ENCODE results near the gene PIGU. TPM values are rescaled to one million over a fixed set of nuclear protein-coding genes. Genes with fewer than 3 reads are reported as not detected.

PIGU gene
- total and polyA plus RNA-seq, 8 donors = 4.1 to 20.4 (median 7.9) TPM

DNA sequence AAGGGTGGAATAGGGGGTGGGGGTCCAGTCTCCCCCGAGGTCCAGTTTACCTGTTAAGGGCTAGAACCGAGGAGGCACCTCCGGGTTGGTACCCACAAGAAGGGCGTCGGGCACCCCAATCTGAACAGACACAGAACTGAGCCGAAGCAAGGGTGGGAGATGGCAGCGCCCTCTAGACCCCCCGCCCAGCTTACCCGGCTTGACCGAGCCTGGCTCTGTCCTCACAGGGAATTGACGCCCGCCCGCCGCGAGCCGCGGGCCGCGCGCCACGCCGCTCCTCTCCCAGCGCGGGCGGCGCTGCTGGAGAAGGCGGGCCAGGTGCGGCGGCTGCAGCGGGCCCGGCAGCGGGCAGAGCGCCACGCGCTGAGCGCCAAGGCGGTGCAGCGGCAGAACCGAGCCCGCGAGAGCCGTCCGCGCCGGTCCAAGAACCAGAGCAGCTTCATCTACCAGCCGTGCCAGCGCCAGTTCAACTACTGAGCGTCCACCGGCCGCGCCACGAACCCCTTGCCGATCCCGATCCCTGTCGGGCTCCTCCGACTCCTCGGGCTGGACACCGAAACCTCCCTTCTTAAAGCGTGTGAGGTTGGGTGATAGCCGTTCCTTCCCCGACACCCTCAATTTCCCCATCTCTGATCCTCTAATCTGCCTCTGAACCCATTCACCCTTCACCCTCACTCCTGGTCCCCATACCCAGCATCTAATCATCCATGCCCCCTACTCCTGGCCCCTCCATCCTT, 33.1 kb upstream of the PIGU start:
- TF ChIP-seq, protein P1, sequence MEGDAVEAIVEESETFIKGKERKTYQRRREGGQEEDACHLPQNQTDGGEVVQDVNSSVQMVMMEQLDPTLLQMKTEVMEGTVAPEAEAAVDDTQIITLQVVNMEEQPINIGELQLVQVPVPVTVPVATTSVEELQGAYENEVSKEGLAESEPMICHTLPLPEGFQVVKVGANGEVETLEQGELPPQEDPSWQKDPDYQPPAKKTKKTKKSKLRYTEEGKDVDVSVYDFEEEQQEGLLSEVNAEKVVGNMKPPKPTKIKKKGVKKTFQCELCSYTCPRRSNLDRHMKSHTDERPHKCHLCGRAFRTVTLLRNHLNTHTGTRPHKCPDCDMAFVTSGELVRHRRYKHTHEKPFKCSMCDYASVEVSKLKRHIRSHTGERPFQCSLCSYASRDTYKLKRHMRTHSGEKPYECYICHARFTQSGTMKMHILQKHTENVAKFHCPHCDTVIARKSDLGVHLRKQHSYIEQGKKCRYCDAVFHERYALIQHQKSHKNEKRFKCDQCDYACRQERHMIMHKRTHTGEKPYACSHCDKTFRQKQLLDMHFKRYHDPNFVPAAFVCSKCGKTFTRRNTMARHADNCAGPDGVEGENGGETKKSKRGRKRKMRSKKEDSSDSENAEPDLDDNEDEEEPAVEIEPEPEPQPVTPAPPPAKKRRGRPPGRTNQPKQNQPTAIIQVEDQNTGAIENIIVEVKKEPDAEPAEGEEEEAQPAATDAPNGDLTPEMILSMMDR (IDR thresholded peaks at IDR 0.05) = no peak
- peaks cover 0 to 4% (median 0%) of the 10 kb centered on the region in 3 donors for H3K36me3 ChIP-seq
- peaks cover 0 to 8% (median 0%) of the 10 kb centered on the region in 3 donors for H3K4me1 ChIP-seq
- intact Hi-C loops (cut with DNase I) = loop anchor here in 1 of 3 donors (10.0 kb wide), 1 partner anchor 165 kb away; no protein-coding TSS in a partner anchor
- WGBS, 2 donors = 2 to 3% methylated on average over 51 to 61 of the region's 61 CpGs
- H3K9me3 ChIP-seq = no peaks in the 10 kb centered on the region
- ATAC-seq (peak; percentile 70 to 84 (median 77)), DNase-seq (peak; percentile 64 to 87 (median 80)), FAIRE-seq (no peak)
- no peaks in the 10 kb centered on the region for H3K27me3 ChIP-seq
- H3K27ac ChIP-seq = peak overlapping the region; percentile 68 to 81 (median 75)
- peak overlapping the region; percentile 27 to 79 (median 60) for H3K4me3 ChIP-seq

DNA sequence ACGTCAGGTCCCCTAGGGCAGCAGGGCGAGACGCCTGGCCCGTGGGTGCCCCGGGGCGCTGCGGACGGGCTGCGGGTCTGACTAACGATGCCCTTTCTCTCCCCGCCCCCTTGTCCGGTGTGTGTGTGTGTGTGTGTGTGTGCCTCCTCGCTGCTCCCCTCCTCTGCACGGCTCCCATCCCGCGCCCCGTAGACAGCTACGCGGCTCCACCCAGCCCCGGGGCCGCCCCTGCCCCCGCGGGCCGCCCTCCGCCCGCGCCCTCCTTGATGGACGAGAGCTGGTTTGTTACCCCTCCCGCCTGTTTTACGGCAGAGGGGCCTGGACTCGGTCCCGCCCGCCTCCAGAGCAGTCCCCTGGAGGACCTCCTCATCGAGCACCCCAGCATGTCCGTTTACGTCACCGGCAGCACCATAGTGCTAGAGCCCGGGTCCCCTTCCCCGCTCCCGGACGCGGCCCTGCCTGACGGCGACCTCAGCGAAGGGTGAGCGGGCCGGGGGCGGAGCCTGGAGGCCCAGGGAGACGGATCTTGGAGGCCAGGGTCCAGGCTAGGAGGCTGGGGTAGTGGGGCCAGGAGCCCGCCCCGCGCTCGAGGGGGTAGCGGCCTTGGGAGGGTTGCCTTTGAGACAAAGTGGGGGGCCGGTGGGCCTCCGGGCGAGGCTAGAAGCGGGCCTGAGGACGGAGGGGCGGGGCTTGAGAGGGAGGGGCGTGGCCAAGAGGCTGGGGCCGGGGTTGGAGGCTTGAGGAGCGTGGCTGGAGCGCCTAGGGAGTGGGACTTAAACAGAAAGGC, 32.3 kb upstream of the PIGU start:
- DNase-seq = peak; percentile 73 to 90 (median 88)
- Histone ChIP-seq H3K36me3 (peaks cover 0 to under 1% (median 0%) of the 10 kb centered on the region in 3 donors), H3K4me3 (peak overlapping the region; percentile 27 to 79 (median 60)), H3K27ac (peak overlapping the region; percentile 68 to 81 (median 75)), H3K4me1 (peaks cover 0 to 11% (median 0%) of the 10 kb centered on the region in 3 donors), H3K9me3 (no peaks in the 10 kb centered on the region), H3K27me3 (no peaks in the 10 kb centered on the region)
- FAIRE-seq = no peak
- peak; percentile 78 to 86 (median 82) for ATAC-seq
- WGBS, 2 donors = 1 to 2% methylated on average over 44 to 64 of the region's 64 CpGs
- intact Hi-C loops (cut with DNase I) = loop anchor here in 1 of 3 donors (10.0 kb wide), 1 partner anchor 164 kb away; no protein-coding TSS in a partner anchor
- TF ChIP-seq, protein P1 (IDR thresholded peaks at IDR 0.05) = no peak

DNA sequence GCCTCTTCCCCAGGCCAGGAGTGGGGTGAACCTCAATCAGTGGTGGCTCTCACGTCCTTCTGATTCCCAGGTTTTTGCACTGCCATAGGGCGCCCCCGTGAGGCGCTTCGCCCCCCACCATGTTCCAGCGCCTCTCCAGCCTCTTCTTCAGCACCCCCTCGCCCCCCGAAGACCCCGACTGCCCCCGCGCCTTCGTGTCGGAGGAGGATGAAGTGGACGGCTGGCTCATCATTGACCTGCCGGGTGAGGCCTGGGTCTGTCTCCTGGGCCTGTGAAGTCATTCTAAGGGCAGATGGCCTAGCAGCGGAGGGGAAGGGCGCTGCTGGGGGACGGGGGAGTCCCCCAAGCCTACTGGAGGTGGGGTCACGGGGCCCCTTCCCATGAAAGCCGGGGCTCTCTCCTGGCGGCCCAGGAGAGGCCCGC, 31.7 kb upstream of the PIGU start:
- TF ChIP-seq, protein P1 (IDR thresholded peaks at IDR 0.05) = peak in 2 of 4 donors; percentile 20 to 24
- no peaks in the 10 kb centered on the region for H3K36me3 ChIP-seq
- H3K4me3 ChIP-seq = peak overlapping the region; percentile 15 to 79 (median 60)
- H3K27me3 ChIP-seq = no peaks in the 10 kb centered on the region
- peaks cover 0 to 11% (median 0%) of the 10 kb centered on the region in 3 donors for H3K4me1 ChIP-seq
- DNase-seq (peak in 5 of 6 donors; percentile 23 to 81 (median 49)), FAIRE-seq (no peak), ATAC-seq (peak in 1 of 4 donors; percentile 16)
- 23 to 31% methylated on average over 22 of the region's 22 CpGs for WGBS, 2 donors
- intact Hi-C loops (cut with DNase I) = loop anchor here in 1 of 3 donors (10.0 kb wide), 1 partner anchor 164 kb away; no protein-coding TSS in a partner anchor
- H3K9me3 ChIP-seq = no peaks in the 10 kb centered on the region
- peak overlapping the region in 3 of 4 donors; percentile 68 to 81 (median 80) for H3K27ac ChIP-seq

DNA sequence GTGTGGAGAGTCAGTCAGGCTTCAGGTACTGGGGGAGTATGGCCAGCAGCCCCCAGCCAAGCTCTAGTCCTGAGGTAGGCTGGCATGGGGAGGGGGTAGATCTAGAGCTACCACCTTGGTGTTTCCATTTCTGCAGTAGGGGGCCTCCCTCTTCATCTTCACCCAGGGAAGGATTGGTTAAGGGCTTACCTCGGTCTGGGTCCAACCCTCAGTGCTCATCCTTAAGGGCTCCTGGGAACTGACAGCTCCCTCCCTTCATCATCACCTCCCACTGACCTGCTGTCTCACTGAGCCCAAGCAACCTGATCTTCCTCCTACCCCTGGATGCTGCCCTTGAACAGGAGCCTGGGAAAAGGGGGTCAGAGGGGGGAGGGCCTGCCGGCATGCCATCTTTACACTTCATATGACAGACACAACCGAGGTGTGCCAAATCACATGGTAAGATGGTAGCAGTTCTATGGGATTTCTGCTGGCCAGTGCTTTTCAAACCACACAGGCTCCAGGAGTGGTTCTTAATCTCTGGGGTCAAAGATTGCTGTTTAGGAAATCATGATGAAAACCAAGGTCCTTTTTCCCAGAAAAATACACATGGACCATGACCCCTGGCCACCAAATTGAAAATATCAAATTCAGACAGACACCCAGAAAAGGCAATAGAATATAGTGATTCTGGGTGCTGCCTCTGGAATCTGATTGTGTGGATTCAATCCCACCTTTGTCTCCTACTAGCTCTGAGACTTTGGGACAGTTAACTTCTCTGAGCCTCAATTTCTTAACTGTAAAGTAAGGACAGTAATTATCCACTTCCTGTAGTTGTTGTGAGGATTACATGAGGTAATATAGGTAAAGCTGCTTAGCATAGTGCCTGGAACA, 30.3 kb upstream of the PIGU start:
- TF ChIP-seq, protein P1 (IDR thresholded peaks at IDR 0.05) = no peak
- intact Hi-C loops (cut with DNase I) = loop anchor here in 1 of 3 donors (10.0 kb wide), 1 partner anchor 162 kb away; no protein-coding TSS in a partner anchor
- FAIRE-seq = no peak
- no peaks in the 10 kb centered on the region for H3K9me3 ChIP-seq
- no peaks in the 10 kb centered on the region for H3K36me3 ChIP-seq
- WGBS, 2 donors = 46 to 49% methylated on average over 3 of the region's 3 CpGs
- H3K27me3 ChIP-seq = no peaks in the 10 kb centered on the region
- H3K27ac ChIP-seq = no peak overlapping the region
- peaks cover 0 to 11% (median 0%) of the 10 kb centered on the region in 3 donors for H3K4me1 ChIP-seq
- H3K4me3 ChIP-seq = no peak overlapping the region
- no peak for DNase-seq
- no peak for ATAC-seq

All from pancreas (tissue), 10 donors.